ENCODE results near the gene RNF146. TPM values are rescaled to one million over a fixed set of nuclear protein-coding genes. Genes with fewer than 3 reads are reported as not detected.

The RNF146 gene
- total and polyA plus RNA-seq, 2 of the 13 experiments (the other 11 are each of a cell fraction or from before 2014, with no cell fraction given): 18.8 to 27.6 TPM

DNA sequence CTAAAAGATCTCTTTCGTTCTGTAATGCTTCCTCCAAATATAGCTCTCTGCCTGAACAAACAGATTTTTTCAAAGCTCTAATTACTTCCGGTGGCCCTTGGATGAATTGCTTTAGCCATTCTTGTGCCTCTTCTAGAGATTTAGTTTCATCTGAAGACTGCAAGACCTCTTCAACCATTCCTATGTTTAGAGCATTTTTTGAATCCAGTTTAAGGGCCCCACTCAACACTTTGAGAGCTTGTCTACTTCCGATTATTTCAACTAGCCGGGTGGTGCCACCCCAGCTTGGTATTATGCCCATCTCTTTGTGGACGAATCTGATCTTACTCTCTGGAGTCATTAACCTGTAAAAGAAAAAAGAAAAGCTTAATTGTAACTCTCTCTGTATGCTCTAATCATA is 23.3 kb downstream of the RNF146 start (continued):
- TF ChIP-seq PTBP1 (IDR thresholded peaks at IDR 0.05; ENCODE audit: low read depth, low read length, poor library complexity, severe bottlenecking) (no peak), REXO4 (CRISPR knock-in tag; IDR thresholded peaks at IDR 0.05; ENCODE audit: borderline replicate concordance) (no peak), ZNF121 (CRISPR knock-in tag; IDR thresholded peaks at IDR 0.05) (no peak), SUZ12 (IDR thresholded peaks at IDR 0.05; ENCODE audit: low read depth, low read length) (no peak), ZNF773 (CRISPR knock-in tag; IDR thresholded peaks at IDR 0.05; ENCODE audit: borderline replicate concordance) (no peak), MAZ (IDR thresholded peaks at IDR 0.05; ENCODE audit: borderline replicate concordance, low read depth, low read length) (no peak), MAZ (CRISPR knock-in tag; IDR thresholded peaks at IDR 0.05; ENCODE audit: low read depth) (no peak), ZNF737 (CRISPR knock-in tag; IDR thresholded peaks at IDR 0.05; ENCODE audit: borderline replicate concordance) (no peak)
- TF ChIP-seq, protein P1, sequence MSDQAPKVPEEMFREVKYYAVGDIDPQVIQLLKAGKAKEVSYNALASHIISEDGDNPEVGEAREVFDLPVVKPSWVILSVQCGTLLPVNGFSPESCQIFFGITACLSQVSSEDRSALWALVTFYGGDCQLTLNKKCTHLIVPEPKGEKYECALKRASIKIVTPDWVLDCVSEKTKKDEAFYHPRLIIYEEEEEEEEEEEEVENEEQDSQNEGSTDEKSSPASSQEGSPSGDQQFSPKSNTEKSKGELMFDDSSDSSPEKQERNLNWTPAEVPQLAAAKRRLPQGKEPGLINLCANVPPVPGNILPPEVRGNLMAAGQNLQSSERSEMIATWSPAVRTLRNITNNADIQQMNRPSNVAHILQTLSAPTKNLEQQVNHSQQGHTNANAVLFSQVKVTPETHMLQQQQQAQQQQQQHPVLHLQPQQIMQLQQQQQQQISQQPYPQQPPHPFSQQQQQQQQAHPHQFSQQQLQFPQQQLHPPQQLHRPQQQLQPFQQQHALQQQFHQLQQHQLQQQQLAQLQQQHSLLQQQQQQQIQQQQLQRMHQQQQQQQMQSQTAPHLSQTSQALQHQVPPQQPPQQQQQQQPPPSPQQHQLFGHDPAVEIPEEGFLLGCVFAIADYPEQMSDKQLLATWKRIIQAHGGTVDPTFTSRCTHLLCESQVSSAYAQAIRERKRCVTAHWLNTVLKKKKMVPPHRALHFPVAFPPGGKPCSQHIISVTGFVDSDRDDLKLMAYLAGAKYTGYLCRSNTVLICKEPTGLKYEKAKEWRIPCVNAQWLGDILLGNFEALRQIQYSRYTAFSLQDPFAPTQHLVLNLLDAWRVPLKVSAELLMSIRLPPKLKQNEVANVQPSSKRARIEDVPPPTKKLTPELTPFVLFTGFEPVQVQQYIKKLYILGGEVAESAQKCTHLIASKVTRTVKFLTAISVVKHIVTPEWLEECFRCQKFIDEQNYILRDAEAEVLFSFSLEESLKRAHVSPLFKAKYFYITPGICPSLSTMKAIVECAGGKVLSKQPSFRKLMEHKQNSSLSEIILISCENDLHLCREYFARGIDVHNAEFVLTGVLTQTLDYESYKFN (CRISPR knock-in tag; conservative IDR thresholded peaks at IDR 0.05): no peak
